SK-N-SH treated with all-trans-retinoic acid at 6 μM for 48 hours (cell line): ENCODE results near the gene C11orf97.

ENCODE experiments used
- ATAC-seq: fragments of 200-7000 bp; cut with Tn5 transposase; 3 replicates; pipeline ENCODE4 v1.9.1; 2020; ENCODE audit warnings: mild to moderate bottlenecking, moderate library complexity
- ARNTL ChIP-seq: fragments of 450-650 bp; formaldehyde crosslinking; IDR thresholded peaks from 2 replicates; pipeline ENCODE4 v1.5.0; 2020; ENCODE audit warnings: low read depth, mild to moderate bottlenecking, moderate library complexity, borderline replicate concordance
- BACH2 ChIP-seq: fragments of 250-450 bp; sonication (Bioruptor Pico); IDR thresholded peaks from 2 replicates; pipeline ENCODE4 v1.9.0; 2021; ENCODE audit warnings: mild to moderate bottlenecking, borderline replicate concordance
- CSDC2 ChIP-seq: fragments of 250-450 bp; sonication (Bioruptor Pico); IDR thresholded peaks from 2 replicates; pipeline ENCODE4 v1.5.0; 2020; ENCODE audit warnings: mild to moderate bottlenecking, moderate library complexity
- CSRNP3 ChIP-seq: fragments of 250-450 bp; sonication (Bioruptor Pico); IDR thresholded peaks from 2 replicates; pipeline ENCODE4 v1.5.1; 2021; ENCODE audit warnings: mild to moderate bottlenecking, moderate library complexity
- ESRRG ChIP-seq: fragments of 250-450 bp; sonication (Bioruptor Pico); IDR thresholded peaks from 2 replicates; pipeline ENCODE4 v1.6.1; 2021; ENCODE audit warnings: mild to moderate bottlenecking
- GLIS3 ChIP-seq: fragments of 250-450 bp; sonication (Bioruptor Pico); IDR thresholded peaks from 2 replicates; pipeline ENCODE4 v1.5.0; 2020; ENCODE audit warnings: mild to moderate bottlenecking, moderate library complexity
- ISL1 ChIP-seq: fragments of 250-450 bp; sonication (Bioruptor Pico); IDR thresholded peaks from 2 replicates; pipeline ENCODE4 v2.1.2; 2022; ENCODE audit warnings: mild to moderate bottlenecking, moderate library complexity
- PPARA ChIP-seq: fragments of 250-450 bp; sonication (Bioruptor Pico); IDR thresholded peaks from 2 replicates; pipeline ENCODE4 v1.5.0; 2020; ENCODE audit warnings: mild to moderate bottlenecking, borderline replicate concordance
- RARB ChIP-seq: fragments of 250-450 bp; sonication (Bioruptor Pico); IDR thresholded peaks from 2 replicates; pipeline ENCODE4 v1.8.0; 2021; ENCODE audit warnings: mild to moderate bottlenecking, moderate library complexity
- SNAI2 ChIP-seq: fragments of 250-450 bp; sonication (Bioruptor Pico); IDR thresholded peaks from 2 replicates; pipeline ENCODE4 v1.5.0; 2020; ENCODE audit warnings: mild to moderate bottlenecking, moderate library complexity
- TCF4 ChIP-seq: fragments of 250-450 bp; sonication (Bioruptor Pico); IDR thresholded peaks from 2 replicates; pipeline ENCODE4 v1.8.0; 2021; ENCODE audit warnings: mild to moderate bottlenecking, moderate library complexity, borderline replicate concordance
- TOX ChIP-seq: fragments of 250-450 bp; sonication (Bioruptor Pico); IDR thresholded peaks from 2 replicates; pipeline ENCODE4 v1.8.0; 2021; ENCODE audit warnings: mild to moderate bottlenecking, moderate library complexity, borderline replicate concordance
- ZC3H10 ChIP-seq: fragments of 250-450 bp; sonication (Bioruptor Pico); IDR thresholded peaks from 2 replicates; pipeline ENCODE4 v1.5.1; 2021; ENCODE audit warnings: mild to moderate bottlenecking, moderate library complexity
- ZFP3 ChIP-seq: fragments of 250-450 bp; sonication (Bioruptor Pico); IDR thresholded peaks from 2 replicates; pipeline ENCODE4 v1.5.0; 2020; ENCODE audit warnings: mild to moderate bottlenecking, moderate library complexity
- ZFP30 ChIP-seq: fragments of 450-650 bp; formaldehyde crosslinking; IDR thresholded peaks from 2 replicates; pipeline ENCODE4 v1.5.0; 2022; ENCODE audit warnings: mild to moderate bottlenecking, moderate library complexity
- ZNF565 ChIP-seq: fragments of 450-650 bp; formaldehyde crosslinking; conservative IDR thresholded peaks from 2 replicates; pipeline ENCODE4 v1.5.0; 2020; ENCODE audit warnings: low read depth, mild to moderate bottlenecking, moderate library complexity
- ZNF70 ChIP-seq: fragments of 450-650 bp; formaldehyde crosslinking; IDR thresholded peaks from 2 replicates; pipeline ENCODE4 v1.5.0; 2020; ENCODE audit warnings: mild to moderate bottlenecking, moderate library complexity
- ZNF8 ChIP-seq: fragments of 450-650 bp; formaldehyde crosslinking; IDR thresholded peaks from 2 replicates; pipeline ENCODE4 v1.5.0; 2020; ENCODE audit warnings: mild to moderate bottlenecking, moderate library complexity
- TF ChIP-seq, protein P1 (sequence below): fragments of 250-450 bp; sonication (Bioruptor Pico); IDR thresholded peaks from 2 replicates; pipeline ENCODE4 v1.5.1; 2020; ENCODE audit warnings: low read depth, mild to moderate bottlenecking, moderate library complexity
- TF ChIP-seq, protein P2 (sequence below): fragments of 250-450 bp; sonication (Bioruptor Pico); IDR thresholded peaks from 2 replicates; pipeline ENCODE4 v1.5.0; 2020; ENCODE audit warnings: mild to moderate bottlenecking, moderate library complexity

C11orf97 gene

DNA sequence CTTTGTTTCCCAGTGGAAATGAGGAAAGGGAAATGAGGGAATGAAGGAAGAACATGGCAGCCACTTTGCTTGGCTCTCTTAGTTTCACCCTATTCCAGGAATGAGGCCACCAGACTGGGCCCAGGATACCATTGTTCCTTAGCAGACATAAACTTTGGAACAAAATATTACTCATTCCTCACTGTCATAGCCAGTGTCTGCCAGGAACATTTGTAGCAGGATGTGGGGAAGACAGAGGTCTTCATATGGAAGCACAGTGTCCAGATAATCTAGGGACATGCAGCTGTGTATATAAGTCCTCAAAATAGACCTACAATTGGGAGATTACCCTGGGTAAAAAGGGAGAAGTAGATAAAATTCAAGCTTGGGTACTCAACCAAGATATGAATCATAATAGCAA, 16.3 kb downstream of the C11orf97 start:
- no peak for ATAC-seq
- TF ChIP-seq CSDC2 = no peak
- no peak for TF ChIP-seq ZNF8 (CRISPR knock-in tag)
- no peak for TF ChIP-seq GLIS3
- TF ChIP-seq ZFP3 (CRISPR knock-in tag) = no peak
- no peak for TF ChIP-seq ZC3H10 (CRISPR knock-in tag)
- TF ChIP-seq CSRNP3 (CRISPR knock-in tag) = no peak
- TF ChIP-seq TCF4 (CRISPR knock-in tag) = no peak

DNA sequence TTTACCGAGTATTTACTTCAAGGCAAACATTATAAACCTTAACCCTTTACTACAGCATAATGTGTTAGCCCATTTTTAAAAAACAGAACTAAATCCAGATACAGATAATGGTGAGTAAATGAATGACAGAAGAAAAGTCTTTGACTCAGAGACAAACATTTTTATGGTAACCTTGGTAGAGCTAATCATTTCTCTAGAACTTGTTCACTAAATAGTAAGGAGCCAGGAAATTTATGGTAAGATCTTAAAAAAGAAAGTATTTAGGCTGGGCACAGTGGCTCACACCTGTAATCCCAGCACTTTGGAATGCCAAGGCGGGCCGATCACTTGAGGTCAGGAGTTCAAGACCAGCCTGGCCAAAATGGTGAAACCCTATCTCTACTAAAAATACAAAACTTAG, 19.9 kb downstream of the C11orf97 start:
- TF ChIP-seq, protein P1, sequence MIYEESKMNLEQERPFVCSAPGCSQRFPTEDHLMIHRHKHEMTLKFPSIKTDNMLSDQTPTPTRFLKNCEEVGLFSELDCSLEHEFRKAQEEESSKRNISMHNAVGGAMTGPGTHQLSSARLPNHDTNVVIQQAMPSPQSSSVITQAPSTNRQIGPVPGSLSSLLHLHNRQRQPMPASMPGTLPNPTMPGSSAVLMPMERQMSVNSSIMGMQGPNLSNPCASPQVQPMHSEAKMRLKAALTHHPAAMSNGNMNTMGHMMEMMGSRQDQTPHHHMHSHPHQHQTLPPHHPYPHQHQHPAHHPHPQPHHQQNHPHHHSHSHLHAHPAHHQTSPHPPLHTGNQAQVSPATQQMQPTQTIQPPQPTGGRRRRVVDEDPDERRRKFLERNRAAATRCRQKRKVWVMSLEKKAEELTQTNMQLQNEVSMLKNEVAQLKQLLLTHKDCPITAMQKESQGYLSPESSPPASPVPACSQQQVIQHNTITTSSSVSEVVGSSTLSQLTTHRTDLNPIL = no peak
- TF ChIP-seq CSRNP3 (CRISPR knock-in tag) = no peak
- no peak for TF ChIP-seq ZFP30
- TF ChIP-seq CSDC2 = no peak
- TF ChIP-seq SNAI2 (CRISPR knock-in tag) = no peak
- no peak for ATAC-seq

- TF ChIP-seq, protein P1 = no peak
- TF ChIP-seq ARNTL (CRISPR knock-in tag) (no peak), ISL1 (no peak), ZNF8 (CRISPR knock-in tag) (no peak), ZNF565 (no peak), ZFP30 (no peak), TOX (no peak)
- ATAC-seq = no peak
These were observed 20.9 kb downstream of the C11orf97 start for GRCh38 chr11:94533206-94533605.

- TF ChIP-seq BACH2 = no peak
- no peak for TF ChIP-seq ARNTL (CRISPR knock-in tag)
- no peak for TF ChIP-seq SNAI2 (CRISPR knock-in tag)
- no peak for TF ChIP-seq ESRRG (CRISPR knock-in tag)
- TF ChIP-seq ZNF565 = no peak
- no peak for TF ChIP-seq TCF4 (CRISPR knock-in tag)
- no peak for TF ChIP-seq PPARA
- TF ChIP-seq ZNF70 (CRISPR knock-in tag) = no peak
- no peak for ATAC-seq
These were observed 21.7 kb downstream of the C11orf97 start for GRCh38 chr11:94533696-94534630.

- TF ChIP-seq ZNF8 (CRISPR knock-in tag) (no peak), TCF4 (CRISPR knock-in tag) (no peak)
- no peak for ATAC-seq
These were observed 24.1 kb downstream of the C11orf97 start for GRCh38 chr11:94536386-94536785.

GRCh38 chr11:94537031-94537600, 24.9 kb downstream of the C11orf97 start:
- ATAC-seq = no peak
- TF ChIP-seq ZNF8 (CRISPR knock-in tag) (no peak), RARB (CRISPR knock-in tag) (no peak)
- TF ChIP-seq, protein P2, sequence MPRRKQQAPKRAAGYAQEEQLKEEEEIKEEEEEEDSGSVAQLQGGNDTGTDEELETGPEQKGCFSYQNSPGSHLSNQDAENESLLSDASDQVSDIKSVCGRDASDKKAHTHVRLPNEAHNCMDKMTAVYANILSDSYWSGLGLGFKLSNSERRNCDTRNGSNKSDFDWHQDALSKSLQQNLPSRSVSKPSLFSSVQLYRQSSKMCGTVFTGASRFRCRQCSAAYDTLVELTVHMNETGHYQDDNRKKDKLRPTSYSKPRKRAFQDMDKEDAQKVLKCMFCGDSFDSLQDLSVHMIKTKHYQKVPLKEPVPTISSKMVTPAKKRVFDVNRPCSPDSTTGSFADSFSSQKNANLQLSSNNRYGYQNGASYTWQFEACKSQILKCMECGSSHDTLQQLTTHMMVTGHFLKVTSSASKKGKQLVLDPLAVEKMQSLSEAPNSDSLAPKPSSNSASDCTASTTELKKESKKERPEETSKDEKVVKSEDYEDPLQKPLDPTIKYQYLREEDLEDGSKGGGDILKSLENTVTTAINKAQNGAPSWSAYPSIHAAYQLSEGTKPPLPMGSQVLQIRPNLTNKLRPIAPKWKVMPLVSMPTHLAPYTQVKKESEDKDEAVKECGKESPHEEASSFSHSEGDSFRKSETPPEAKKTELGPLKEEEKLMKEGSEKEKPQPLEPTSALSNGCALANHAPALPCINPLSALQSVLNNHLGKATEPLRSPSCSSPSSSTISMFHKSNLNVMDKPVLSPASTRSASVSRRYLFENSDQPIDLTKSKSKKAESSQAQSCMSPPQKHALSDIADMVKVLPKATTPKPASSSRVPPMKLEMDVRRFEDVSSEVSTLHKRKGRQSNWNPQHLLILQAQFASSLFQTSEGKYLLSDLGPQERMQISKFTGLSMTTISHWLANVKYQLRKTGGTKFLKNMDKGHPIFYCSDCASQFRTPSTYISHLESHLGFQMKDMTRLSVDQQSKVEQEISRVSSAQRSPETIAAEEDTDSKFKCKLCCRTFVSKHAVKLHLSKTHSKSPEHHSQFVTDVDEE = no peak
- TF ChIP-seq, all 23 proteins: peak for 0
